HG02763 (cell line): ENCODE results near the gene SH2D6.
"Not testable (repeated sequence)": the region's sequence is repeated elsewhere in the genome, so short reads cannot be mapped to it uniquely, and the experiment has no call there.

ENCODE experiments used
- ATAC-seq: cut with Tn5 transposase; IDR thresholded peaks from one replicate; pipeline ENCODE4 v1.9.1; 2021; ENCODE audit warnings: mild to moderate bottlenecking, moderate library complexity; ENCODE audit not compliant: unreplicated experiment

The SH2D6 gene

DNA sequence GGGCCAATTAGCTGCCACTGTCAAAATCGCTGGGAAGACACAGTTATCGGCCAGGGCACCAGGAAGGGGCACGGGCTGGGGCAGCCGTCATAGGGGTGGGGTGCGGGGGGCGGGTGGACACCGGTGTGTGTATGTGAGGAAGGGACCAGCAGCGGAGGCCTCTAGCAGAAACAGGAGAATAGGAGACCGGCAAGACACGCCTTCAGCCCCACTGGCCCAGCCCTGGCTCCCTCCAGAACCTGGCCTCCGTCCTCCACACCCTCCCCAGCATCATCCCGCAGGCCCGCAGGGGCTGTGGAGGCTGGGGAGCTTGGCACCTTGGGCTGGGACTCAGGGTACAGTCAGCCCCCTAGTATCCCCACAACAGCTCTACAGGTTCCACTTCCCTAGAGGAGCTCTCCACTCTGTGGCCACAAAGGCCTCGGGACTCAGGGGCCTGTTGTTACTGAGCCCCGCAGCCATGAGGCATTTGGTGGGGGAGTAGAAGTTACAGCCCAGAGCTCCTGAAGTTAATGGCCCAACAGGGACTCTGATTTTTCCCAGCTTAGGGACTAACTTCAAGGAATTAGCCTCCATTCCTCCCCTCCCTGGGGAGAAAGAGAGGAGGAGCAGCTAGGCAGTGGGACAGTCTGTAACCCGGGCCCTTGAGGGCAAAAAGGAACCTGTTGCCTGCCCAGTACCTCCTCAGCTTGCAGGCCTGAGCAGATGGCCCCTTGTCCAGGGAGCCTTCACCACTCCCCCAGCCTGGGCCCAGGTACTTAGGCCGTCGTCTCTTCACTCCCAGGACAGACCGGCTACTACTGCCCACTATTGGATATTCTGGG, 19.9 kb downstream of the SH2D6 start:
- ATAC-seq, result peak; percentile 3

DNA sequence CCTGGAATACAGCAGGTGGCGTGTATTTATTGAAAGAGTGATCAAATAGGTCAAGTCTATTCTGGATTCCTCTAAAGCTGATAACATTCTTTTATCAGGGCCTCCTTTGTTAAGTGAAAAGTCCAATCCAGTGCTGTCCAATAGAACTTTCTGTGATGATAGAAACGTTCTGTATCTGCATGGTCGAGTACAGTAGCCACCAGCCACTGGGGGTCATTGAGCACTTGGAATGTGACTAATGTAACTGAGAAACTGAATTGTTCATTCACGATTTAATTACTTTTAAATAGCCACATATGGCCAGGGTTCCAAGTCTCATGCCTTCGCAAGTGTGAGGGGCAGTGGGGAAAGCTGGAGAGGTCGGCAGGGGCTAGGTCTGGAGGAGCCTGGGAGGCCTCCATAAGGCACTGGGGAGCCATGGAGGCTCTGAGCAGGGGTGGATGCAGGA, 20.5 kb downstream of the SH2D6 start:
- ATAC-seq, result no peak

DNA sequence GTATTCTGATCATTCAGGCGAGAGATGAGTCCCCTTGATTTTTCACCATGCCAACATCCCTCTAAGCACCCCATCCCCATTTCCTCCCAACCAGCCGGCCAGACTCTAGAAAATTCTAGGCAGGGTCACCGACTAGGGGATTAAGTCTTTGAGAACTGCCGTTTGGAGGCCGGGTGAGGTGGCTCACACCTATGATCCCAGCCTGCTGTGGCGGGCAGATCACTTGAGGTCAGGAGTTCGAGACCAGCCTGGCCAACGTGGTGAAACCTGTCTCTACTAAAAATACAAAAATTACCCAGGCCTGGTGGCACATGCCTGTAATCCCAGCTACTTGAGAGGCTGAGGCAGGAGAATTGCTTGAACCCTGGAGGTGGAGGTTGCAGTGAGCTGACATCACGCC, 21.1 kb downstream of the SH2D6 start:
- not testable (repeated sequence) for ATAC-seq

DNA sequence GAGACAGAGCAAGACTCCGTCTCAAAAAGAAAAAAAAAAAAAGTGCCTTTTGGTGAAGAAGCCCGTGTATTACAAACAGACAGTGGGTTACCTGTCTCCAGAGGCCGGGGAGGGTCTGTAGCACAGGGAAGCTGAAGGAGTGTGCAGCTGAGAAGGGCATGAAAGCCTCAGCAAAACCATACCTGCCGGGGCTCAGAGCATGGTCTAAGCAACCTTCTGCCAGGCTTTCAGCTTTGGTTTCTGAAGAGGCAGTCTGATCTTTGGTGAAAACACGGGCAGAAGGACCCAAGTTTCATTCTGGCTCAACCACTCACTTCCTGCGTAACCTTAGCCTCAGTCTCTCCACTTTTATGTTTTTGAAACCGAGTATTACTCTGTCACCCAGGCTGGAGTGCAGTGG, 21.5 kb downstream of the SH2D6 start:
- no peak for ATAC-seq

DNA sequence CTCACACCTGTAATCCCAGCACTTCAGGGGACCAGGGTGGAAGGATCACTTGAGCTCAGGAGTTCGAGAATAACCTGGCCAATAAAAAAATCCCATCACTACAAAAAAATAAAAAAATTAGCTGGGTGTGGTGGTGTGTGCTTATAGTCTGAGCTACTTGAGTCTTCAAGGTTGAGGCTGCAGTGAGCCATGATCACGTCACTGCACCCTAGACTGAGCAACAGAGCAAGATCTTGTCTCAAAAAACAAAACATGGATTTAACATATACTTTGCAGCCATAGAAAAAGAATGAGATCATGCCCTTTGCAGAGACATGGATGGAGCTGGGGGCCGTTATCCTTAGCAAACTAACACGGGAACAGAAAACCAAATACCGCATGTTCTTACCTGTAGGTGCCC, 22.2 kb downstream of the SH2D6 start:
- ATAC-seq, result no peak

DNA sequence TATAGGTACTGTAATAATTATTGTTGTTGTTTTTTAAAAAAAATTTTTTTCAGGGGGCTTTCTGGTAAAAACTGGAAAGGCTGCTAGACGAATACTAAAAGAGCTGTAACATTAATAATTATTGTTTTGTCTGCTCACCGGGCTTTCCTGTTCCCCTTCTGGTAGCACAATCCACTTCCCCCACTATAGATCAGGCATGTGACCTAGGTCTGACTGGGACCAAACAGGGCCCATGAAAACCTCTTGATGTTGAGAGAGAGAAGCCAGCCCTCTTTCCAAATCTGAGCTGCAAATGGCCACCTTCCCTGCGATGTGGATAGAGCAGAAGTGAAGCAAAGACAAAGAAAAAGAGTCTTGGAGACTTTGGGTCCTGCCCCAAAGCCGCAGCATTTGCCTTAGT, 23.4 kb downstream of the SH2D6 start:
- ATAC-seq, result no peak

DNA sequence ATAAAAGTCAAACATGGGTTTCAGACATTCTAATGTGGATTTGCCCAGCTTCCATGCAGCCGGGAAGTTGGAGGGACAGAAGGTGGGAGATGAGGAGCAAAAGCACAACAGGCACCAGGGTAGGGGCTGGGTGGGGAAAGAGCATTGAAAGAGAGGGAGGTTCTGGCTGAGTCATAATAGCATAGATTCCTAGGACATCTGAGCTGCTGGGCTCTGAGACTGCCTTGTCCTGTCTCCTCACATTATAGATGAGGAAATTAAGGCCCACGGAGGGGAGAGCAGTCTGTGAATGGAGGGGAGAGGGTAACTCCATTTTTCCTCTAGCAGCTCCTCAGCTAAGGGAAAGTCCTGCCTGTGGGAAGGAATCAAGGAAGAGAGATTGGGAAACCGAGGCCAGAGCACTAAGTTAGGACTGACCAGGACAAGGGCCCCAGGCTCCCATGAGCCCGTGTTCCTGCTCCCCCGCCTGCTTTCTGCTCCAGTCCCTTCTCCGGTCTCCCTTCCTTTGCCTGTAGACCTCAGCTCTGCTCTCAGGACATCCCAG, 26.2 kb downstream of the SH2D6 start:
- no peak for ATAC-seq

DNA sequence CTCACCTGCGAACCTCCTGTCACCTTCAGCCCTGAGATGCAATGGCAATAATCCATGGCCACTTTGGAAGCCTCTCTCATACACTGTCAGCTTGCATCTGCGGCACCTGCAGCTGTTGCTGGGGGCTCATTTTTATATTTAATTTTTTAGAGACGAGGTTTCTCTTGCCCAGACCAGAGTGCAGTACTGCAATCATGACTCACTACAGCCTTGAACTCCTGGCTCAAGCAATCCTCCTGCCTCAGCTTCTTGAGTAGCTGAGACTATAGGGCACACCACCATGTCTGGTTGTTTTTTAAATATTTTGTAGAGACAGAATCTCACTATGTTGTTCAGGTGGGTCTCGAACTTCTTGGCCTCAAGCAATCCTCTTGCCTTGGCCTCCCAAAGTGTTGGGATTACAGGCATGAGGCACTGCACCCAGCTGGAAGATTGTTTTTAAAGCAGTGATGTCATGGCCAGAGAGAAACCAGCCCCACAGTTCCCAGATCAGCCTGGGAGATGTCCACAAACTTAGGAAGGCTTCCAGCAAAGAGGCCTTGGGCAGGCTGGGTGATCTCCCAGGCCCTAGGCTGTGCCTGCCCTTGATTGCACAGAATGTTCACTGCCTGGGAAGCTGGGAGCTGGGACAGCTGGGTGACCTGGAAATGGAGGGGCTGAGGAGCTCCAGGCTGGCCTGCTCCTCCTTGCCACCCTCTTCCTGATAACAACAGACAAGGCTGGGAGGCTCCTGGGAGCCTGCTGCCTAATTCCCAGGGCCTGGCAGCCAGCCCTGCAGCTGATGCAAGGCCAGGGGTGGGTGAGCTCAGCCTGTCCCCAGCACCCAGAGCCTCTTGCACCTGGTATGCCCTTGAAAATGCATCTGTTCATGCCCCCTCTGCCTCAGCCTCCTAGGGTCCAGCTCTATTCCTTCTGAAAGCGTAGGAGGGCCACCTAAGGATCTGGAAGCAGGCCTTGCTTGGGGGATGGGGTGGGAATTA, 27.1 kb downstream of the SH2D6 start:
- ATAC-seq, result no peak

DNA sequence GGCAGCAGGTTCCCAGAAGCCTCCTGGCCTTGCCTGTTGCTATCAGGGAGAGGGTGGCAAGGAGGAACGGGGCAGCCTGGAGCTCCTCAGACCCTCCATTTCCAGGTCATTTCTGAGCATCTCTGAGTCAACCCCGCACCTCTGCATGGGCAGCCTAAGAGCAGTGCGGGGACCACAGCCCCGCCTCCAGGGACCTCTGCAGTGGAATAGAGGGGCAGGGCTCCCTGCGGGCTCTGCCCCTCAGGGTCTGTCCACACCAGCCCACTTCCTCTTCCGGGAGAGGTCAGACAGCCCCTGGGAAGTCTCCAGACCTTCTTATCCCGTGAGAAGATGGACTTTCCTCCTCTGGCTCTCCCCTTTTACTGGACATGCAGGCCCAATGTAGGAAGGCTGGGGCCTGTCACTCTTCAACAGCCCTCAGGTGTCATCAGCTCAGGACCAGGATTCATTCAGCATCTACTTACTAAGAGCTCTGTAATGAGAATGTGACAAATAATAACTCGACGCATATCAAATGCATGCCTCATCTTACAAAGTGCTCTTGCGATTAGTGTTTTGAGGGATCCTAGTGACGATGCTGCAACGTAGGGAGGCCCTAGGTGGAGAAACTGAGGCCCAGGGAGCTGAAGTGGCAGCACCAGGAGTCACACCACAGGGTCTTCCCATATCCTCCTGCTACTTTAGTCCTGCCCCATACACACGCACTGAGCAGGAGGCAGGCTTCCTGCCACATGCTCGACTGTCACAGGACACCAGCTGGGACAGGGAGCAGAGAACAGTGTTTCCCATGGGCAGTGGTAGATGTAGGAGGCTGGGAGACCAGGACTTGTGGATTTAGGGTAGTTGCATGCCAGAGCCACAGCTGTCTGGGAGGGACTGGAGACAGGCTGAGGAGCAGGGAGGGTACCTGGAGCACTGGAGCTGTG, 28.0 kb downstream of the SH2D6 start:
- no peak for ATAC-seq

DNA sequence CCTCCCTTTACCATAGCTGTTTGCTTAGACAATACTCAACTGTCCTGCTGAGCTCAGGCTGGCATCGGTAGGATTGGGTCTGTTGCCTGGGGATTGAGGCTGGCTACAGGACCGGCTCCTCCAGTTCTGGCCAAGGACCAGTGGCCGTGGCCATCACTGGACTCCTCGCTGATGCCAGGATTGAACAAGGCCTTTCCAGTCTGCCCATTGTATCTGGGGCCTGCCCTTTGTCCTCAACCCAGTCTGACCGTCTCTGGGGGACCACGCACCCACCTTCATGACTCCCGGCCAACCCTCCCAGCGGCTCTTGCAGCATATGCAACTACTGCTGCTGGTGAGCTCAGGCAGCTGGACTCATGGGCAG, 28.7 kb downstream of the SH2D6 start:
- ATAC-seq, result no peak

DNA sequence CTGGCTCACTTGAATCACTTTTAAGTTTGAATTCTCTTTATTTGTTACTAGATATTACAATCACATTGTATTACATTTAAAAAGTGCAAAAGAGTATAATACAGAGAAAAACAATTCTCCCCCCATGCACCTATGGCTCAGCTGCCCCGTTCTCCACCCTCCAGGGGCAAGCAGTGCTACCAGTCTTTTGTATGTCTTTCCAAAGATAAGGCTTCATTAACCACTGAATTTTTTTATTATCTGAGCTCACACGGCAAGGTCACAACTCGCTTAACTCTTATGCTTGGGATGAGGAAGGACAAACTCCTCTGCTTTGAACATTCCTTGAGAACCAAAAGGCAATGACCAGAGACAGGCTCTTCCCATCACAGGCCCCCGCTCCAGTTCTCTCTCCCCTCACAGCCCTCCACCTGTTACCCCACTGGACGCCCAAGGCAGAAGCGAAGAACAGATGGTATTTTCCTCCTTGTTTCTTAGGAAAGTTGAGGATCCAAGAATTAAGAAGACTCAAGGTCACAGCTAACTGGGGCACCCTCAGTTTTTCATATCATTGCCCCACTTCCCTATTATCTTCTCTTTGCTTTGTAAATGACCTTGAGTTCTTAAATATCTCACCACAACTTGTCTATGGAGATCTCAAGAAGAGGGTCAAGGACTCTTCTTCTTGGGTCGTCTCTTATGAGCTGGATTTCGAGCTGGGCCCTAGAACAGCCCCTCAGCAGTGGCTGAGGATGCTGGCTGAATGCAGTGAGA, 30.1 kb downstream of the SH2D6 start:
- no peak for ATAC-seq

DNA sequence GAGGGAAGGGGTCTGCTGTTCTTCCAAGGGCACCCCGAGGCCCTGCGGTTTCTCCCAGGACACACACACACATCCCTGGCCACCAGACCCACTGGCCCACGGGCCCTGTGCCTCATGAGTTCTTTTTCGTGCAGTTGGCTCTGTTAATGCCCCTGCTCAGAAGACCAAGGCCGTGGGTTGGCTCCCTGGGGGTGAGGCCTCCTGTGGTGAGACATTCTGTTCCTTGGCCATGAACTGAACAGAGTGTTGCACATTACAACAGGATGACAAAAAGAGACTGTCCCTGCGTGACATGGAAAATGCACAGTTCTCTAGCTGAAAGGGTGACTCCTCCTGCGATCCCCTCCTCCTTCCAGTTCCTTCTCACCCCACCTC, 30.7 kb downstream of the SH2D6 start:
- ATAC-seq, result no peak

DNA sequence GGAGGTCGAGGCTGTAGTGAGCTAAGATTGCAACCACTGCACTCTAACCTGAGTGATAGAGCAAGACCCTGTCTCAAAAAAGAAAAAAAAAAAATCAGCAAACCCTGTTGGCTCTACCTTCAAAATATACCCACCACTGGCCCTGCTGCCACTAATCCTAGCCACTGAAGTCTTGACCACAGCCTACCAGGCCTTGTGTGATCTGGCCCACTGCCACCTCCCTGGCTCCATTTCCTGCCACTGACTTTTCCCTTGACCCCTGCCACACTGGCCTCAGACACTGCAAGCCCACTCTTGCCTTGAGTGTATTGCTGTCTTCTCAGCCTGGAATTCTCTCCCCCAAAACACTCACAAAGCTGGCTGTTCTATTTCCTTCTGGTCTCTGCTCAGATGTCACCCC, 33.7 kb downstream of the SH2D6 start:
- no peak for ATAC-seq

DNA sequence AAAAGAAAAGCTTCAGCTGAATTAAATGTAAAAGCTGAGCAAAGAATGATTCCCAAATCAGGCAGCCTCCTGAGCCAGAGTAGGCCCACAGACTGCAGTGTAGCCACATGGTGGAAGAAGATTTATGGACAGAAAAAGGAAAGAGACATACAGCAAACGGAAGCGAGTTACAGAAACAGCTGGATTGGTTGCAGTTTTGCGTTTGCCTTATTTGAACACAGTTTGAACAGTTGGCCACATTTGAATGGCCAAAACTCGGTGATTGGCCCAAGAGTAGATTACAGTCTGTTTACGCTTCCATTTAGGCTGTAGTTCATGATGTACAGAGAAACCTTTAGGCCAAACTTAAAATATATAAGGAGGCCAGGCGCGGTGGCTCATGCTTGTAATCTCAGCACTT, 35.1 kb downstream of the SH2D6 start:
- ATAC-seq, result no peak

DNA sequence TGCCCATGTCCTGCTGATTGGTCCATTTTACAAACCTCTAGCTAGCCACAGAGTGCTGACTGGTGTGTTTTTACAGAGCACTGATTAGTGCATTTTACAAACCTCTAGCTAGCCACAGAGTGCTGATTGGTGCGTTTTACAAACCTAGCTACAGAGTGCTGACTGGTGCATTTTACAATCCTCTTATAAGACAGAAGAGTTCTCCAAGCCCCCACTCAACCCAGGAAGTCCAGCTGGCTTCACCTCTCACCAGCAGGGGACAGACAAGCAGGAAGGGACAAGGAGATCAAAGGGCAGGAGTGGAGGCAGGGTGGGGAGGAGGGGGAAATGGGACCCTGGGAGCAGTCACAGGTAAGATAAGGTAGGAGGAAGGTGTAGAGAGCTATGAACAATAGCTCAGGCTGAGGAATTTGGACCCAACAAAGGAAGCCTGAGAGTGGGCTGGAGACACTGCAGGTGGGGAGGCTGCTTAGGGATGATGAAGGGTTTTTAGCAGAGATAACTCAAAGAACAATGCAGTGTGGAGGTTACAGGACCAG, 37.1 kb downstream of the SH2D6 start:
- ATAC-seq, result no peak

DNA sequence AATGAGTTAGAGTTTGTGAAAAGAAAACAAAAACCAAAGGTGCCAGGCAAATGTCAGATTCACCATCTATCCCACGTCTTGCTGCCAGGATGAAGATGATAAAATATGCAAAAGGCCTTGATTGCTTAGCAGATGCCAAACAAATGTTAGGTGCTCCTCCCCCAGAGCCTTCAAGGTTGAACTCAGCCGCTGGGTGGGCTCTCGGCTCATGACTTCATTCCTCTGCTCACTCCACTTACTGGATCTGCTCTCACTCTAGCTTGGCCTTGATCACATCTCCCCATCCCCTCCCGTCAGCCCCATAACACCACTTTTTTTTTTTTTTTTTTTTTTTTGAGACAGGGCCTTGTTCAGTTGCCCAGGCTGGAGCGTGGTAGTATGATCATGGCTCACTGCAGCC, 38.5 kb downstream of the SH2D6 start:
- no peak for ATAC-seq

DNA sequence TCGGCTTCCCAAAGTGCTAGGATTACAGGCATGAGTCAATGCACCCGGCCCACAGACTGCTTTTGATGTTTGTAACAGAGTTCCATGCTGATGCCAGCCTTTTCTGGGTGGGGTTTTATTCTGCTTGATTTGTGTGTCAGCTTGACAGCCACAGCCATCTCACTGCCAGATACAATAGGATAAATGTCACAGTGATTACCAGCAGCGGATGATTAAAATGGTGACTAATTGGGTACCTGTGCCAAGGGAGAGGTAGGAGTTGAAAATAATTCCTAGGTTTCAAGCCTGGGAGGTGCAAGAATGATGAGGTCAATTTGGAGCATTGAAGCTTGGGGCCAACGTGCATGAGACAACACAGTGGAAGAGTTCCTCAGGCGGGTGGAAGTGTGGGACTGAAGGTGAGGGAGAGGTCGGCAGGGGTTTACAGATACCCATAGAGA, 39.4 kb downstream of the SH2D6 start:
- no peak for ATAC-seq

DNA sequence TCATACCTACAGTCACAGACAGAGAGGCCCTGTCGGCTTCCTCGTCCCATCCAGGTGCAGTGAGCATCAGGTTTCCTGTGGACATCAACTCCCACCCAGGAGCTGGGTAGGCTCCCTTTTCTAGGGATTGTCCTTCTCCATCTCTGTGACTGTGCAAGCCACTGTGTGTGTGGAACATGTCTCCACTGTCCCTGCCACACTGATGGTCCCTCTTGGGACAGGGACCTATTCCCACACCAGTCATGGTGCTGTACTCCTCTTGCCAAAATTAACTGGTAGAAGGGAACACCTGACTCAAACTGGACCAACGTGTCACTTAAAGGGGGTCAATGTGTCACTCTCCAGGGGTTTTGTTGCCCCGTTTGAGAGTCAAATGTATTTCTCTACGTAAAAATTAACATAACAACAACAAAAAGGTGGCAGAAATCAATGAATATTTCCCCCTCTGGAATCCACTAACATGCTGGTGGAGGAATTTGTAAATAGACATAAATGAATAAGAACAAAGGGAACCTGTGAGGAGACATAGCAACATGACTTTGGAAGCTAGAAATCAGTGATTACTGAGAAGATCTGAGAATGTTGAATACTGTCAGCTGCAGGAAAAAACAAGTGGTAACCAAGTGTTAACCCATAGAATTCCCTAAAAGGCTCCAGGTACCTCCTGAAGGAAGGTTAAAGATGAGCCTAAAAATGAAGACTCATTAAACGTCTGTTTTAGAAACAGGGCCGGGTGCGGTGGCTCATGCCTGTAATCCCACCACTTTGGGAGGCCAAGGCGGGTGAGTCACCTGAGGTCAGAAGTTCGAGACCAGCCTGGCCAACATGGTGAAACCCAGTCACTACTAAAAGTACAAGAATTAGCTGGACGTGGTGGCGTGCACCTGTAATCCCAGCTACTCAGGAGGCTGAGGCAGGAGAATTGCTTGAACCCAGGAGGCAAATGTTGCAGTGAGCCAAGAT, 40.4 kb downstream of the SH2D6 start:
- no peak for ATAC-seq
